Liver (tissue), 9 donors: ENCODE measurements around the gene NBPF1. TPM values are rescaled to one million over a fixed set of nuclear protein-coding genes. Genes with fewer than 3 reads are reported as not detected.
"Not testable (repeated sequence)": the region's sequence is repeated elsewhere in the genome, so short reads cannot be mapped to it uniquely, and the experiment has no call there.

ENCODE experiments used
- DNase-seq: peaks from one replicate; pipeline ENCODE4 v3.0.0-alpha.2; 2017; ENCODE audit warnings: low spot score
- H3K27ac ChIP-seq, 2 donors: one replicate each; pipeline ENCODE4 v1.7.0; 2013; ENCODE audit warnings: inconsistent platforms in 2 of 2, low read length in 2 of 2, control low read depth in 1 of 2, low read depth in 1 of 2, mild to moderate bottlenecking in 1 of 2
- H3K27me3 ChIP-seq, 4 donors: one replicate each; pipeline versions ENCODE4 v1.6.1 to v1.7.0; 2013; ENCODE audit warnings: low read length in 3 of 4, inconsistent platforms in 1 of 4, mild to moderate bottlenecking in 1 of 4, moderate library complexity in 1 of 4; ENCODE audit not compliant: control insufficient read depth in 4 of 4, insufficient read depth in 4 of 4
- H3K36me3 ChIP-seq, 4 donors: one replicate each; pipeline versions ENCODE4 v1.6.1 to v1.7.0; 2013; ENCODE audit warnings: low read length in 3 of 4, mild to moderate bottlenecking in 3 of 4, low read depth in 1 of 4, moderate library complexity in 1 of 4; ENCODE audit not compliant: control insufficient read depth in 4 of 4, insufficient read depth in 3 of 4
- H3K4me1 ChIP-seq, 4 donors: one replicate each; pipeline versions ENCODE4 v1.6.1 to v1.7.0; 2013; ENCODE audit warnings: low read length in 3 of 4, mild to moderate bottlenecking in 3 of 4, moderate library complexity in 1 of 4; ENCODE audit not compliant: control insufficient read depth in 4 of 4, insufficient read depth in 4 of 4
- H3K4me3 ChIP-seq, 3 donors: one replicate each; pipeline versions ENCODE4 v1.6.1 to v1.7.0; 2013; ENCODE audit warnings: low read length in 3 of 3, control low read depth in 1 of 3, low read depth in 1 of 3, mild to moderate bottlenecking in 1 of 3
- H3K9ac ChIP-seq, 2 donors: one replicate each; pipeline ENCODE4 v1.7.0; 2013; ENCODE audit warnings: low read length in 2 of 2, mild to moderate bottlenecking in 2 of 2, moderate library complexity in 2 of 2, control low read depth in 1 of 2, low read depth in 1 of 2
- H3K9me3 ChIP-seq, 4 donors: one replicate each; pipeline versions ENCODE4 v1.6.1 to v1.7.0; 2013; ENCODE audit warnings: low read length in 3 of 4; ENCODE audit not compliant: control insufficient read depth in 4 of 4
- CTCF ChIP-seq: fragments of 150-350 bp; IDR thresholded peaks from 2 replicates; pipeline ENCODE4 v1.5.1; 2017; ENCODE audit warnings: improper control_type of control experiment, low read depth, low read length; ENCODE audit not compliant: missing input control
- EGR1 ChIP-seq, 2 donors: IDR thresholded peaks; 2 replicates each; pipeline ENCODE4 v1.6.1; 2016 to 2018; ENCODE audit warnings: antibody characterized with exemption in 2 of 2, low read depth in 2 of 2
- FOXA1 ChIP-seq: IDR thresholded peaks from 2 replicates; pipeline ENCODE4 v1.6.1; 2016; ENCODE audit warnings: antibody characterized with exemption
- FOXA2 ChIP-seq: IDR thresholded peaks from 2 replicates; pipeline ENCODE4 v1.6.1; 2016; ENCODE audit warnings: antibody characterized with exemption
- GABPA ChIP-seq, 2 donors: IDR thresholded peaks in 1 of 2; conservative IDR thresholded peaks in 1 of 2; 2 replicates each; pipeline ENCODE4 v1.6.1; 2016; ENCODE audit warnings: antibody characterized with exemption in 2 of 2, mild to moderate bottlenecking in 1 of 2, moderate library complexity in 1 of 2
- HNF4A ChIP-seq, 2 donors: conservative IDR thresholded peaks; 2 replicates each; pipeline ENCODE4 v1.6.1; 2016; ENCODE audit warnings: antibody characterized with exemption in 2 of 2, mild to moderate bottlenecking in 2 of 2
- HNF4G ChIP-seq: IDR thresholded peaks from 2 replicates; pipeline ENCODE4 v1.6.1; 2016; ENCODE audit warnings: antibody characterized with exemption
- JUND ChIP-seq, 2 donors: IDR thresholded peaks; 2 replicates each; pipeline ENCODE4 v1.6.1; 2016; ENCODE audit warnings: antibody characterized with exemption in 2 of 2
- RAD21 ChIP-seq, 2 donors: IDR thresholded peaks; 2 replicates each; pipeline ENCODE4 v1.6.1; 2016; ENCODE audit warnings: antibody characterized with exemption in 2 of 2, mild to moderate bottlenecking in 2 of 2
- REST ChIP-seq: IDR thresholded peaks from 2 replicates; pipeline ENCODE4 v1.6.1; 2016; ENCODE audit warnings: antibody characterized with exemption, mild to moderate bottlenecking
- RXRA ChIP-seq, 2 donors: IDR thresholded peaks; 2 replicates each; pipeline ENCODE4 v1.6.1; 2017 to 2018; ENCODE audit warnings: antibody characterized with exemption in 2 of 2, mild to moderate bottlenecking in 1 of 2
- SP1 ChIP-seq: IDR thresholded peaks from 2 replicates; pipeline ENCODE4 v1.6.1; 2018; ENCODE audit warnings: antibody characterized with exemption, mild to moderate bottlenecking
- TAF1 ChIP-seq: conservative IDR thresholded peaks from 2 replicates; pipeline ENCODE4 v1.6.1; 2016; ENCODE audit warnings: antibody characterized with exemption, mild to moderate bottlenecking
- YY1 ChIP-seq: IDR thresholded peaks from 2 replicates; pipeline ENCODE4 v1.6.1; 2016; ENCODE audit warnings: antibody characterized with exemption, mild to moderate bottlenecking
- ZBTB33 ChIP-seq: IDR thresholded peaks from 2 replicates; pipeline ENCODE4 v1.6.1; 2016; ENCODE audit warnings: antibody characterized with exemption
- WGBS: extraction: QIAGEN DNeasy Blood & Tissue Kit; methylation state at CpG from one replicate; pipeline ENCODE4 v1.1.7; 2013; 5-methylcytosine and 5-hydroxymethylcytosine counted together
- polyA plus RNA-seq, 2 donors: library from polyadenylated mRNA; stranded (reverse) in 1 of 2; unstranded in 1 of 2; fragments of 200-250 nt in 1 of 2; fragments of >200 nt in 1 of 2; fragmentation: Nextera tagmentation in 1 of 2; extraction: Ambion mirVana in 1 of 2; gene quantifications; one replicate each; pipeline versions ENCODE4 v1.2.1 to v1.2.3, GENCODE V29; 2013 to 2015
- total RNA-seq, 2 donors: library from RNA; depleted of rRNA; stranded (reverse); fragments of >200 nt; gene quantifications; one replicate each; pipeline ENCODE4 v1.2.3, GENCODE V29; 2014
- donor health status: healthy.
- donor health status: healthy.
- donor health status: healthy.
- donor health status: healthy.
- donor health status: healthy.

The NBPF1 gene
- total and polyA plus RNA-seq, 4 donors = 8.0 to 16.4 (median 10.8) TPM

GRCh38 chr1:16623337-16623736, 10.0 kb upstream of the NBPF1 start:
- peak overlapping the region in 1 of 2 donors; percentile 79 for H3K27ac ChIP-seq
- peaks cover 24 to 77% (median 43%) of the 10 kb centered on the region in 4 donors for H3K36me3 ChIP-seq
- not testable (repeated sequence) for H3K9ac ChIP-seq, DNase-seq, H3K4me3 ChIP-seq, H3K9me3 ChIP-seq, H3K27me3 ChIP-seq
- WGBS = 42% methylated on average over 7 of the region's 7 CpGs
- H3K4me1 ChIP-seq = peaks cover 0 to 31% (median 25%) of the 10 kb centered on the region in 4 donors
- TF ChIP-seq JUND (IDR thresholded peaks at IDR 0.05) = peak in 1 of 2 donors; percentile 76
- TF ChIP-seq RXRA (IDR thresholded peaks at IDR 0.05) = peak in 1 of 2 donors; percentile 49
- peak; percentile 83 for TF ChIP-seq FOXA1
- TF ChIP-seq RAD21 (IDR thresholded peaks at IDR 0.05) = peak in 1 of 2 donors; percentile 5
- TF ChIP-seq FOXA2 = peak; percentile 82
- peak in 1 of 2 donors; percentile 32 for TF ChIP-seq HNF4A (conservative IDR thresholded peaks at IDR 0.05)

GRCh38 chr1:16621681-16622315, 8.4 kb upstream of the NBPF1 start:
- not testable (repeated sequence) for H3K4me3 ChIP-seq, H3K9me3 ChIP-seq, DNase-seq, H3K9ac ChIP-seq, H3K27me3 ChIP-seq, H3K27ac ChIP-seq
- Histone ChIP-seq H3K36me3 (peaks cover 20 to 83% (median 47%) of the 10 kb centered on the region in 4 donors), H3K4me1 (peaks cover 0 to 31% (median 25%) of the 10 kb centered on the region in 4 donors)
- WGBS = 93% methylated on average over 9 of the region's 9 CpGs

GRCh38 chr1:16621300-16621658, 7.9 kb upstream of the NBPF1 start:
- TF ChIP-seq SP1 (no peak), CTCF (no peak), TAF1 (no peak), RXRA (IDR thresholded peaks at IDR 0.05) (no peak), HNF4G (no peak), YY1 (no peak), ZBTB33 (no peak), JUND (IDR thresholded peaks at IDR 0.05) (no peak), GABPA (IDR thresholded peaks at IDR 0.05 in 1 of 2, conservative IDR thresholded peaks at IDR 0.05 in 1 of 2) (no peak), REST (no peak), EGR1 (IDR thresholded peaks at IDR 0.05; ENCODE audit: low read depth in 2 of 2) (no peak), HNF4A (conservative IDR thresholded peaks at IDR 0.05) (no peak)
- Histone ChIP-seq H3K4me1 (peaks cover 0 to 30% (median 25%) of the 10 kb centered on the region in 4 donors), H3K27ac (peak overlapping the region in 1 of 2 donors; percentile 21), H3K9ac (no peak overlapping the region), H3K9me3 (no peaks in the 10 kb centered on the region), H3K36me3 (peaks cover 17 to 80% (median 43%) of the 10 kb centered on the region in 4 donors), H3K27me3 (no peaks in the 10 kb centered on the region), H3K4me3 (no peak overlapping the region)
- DNase-seq = no peak
- 95% methylated on average over 2 of the region's 2 CpGs for WGBS

- not testable (repeated sequence) for H3K4me3 ChIP-seq, DNase-seq, H3K9me3 ChIP-seq, H3K27ac ChIP-seq, H3K27me3 ChIP-seq, H3K9ac ChIP-seq
- Histone ChIP-seq H3K4me1 (peaks cover 0 to 21% (median 20%) of the 10 kb centered on the region in 4 donors), H3K36me3 (peaks cover 10 to 69% (median 35%) of the 10 kb centered on the region in 4 donors)
- 89% methylated on average over 21 of the region's 21 CpGs for WGBS
Measured at GRCh38 chr1:16619803-16620501, 6.6 kb upstream of the NBPF1 start.
